Keratinocyte (primary cell): ENCODE data around the gene DISC1. TPM values are rescaled to one million over a fixed set of nuclear protein-coding genes. Genes with fewer than 3 reads are reported as not detected.

Experiments used
- DNase-seq: peaks from one replicate; pipeline ENCODE4 v3.0.0-alpha.2; 2011; ENCODE audit warnings: low read depth, missing footprints, low spot score
- FAIRE-seq: peaks from 2 replicates; lab custom pipeline; 2011; peaks lifted over from hg19 to GRCh38; lab: Jason Lieb, UNC
- H2AFZ ChIP-seq: 2 replicates; pipeline ENCODE4 v1.6.0; 2012; ENCODE audit warnings: low read length, control low read depth, inconsistent platforms; ENCODE audit not compliant: control insufficient read depth
- H3K27ac ChIP-seq: 2 replicates; pipeline ENCODE4 v1.5.1; 2011; ENCODE audit warnings: low read length; ENCODE audit not compliant: control insufficient read depth, insufficient read depth
- H3K27me3 ChIP-seq: 3 replicates; pipeline ENCODE4 v1.6.0; 2011; ENCODE audit warnings: low read length; ENCODE audit not compliant: control insufficient read depth, insufficient read depth; ENCODE audit errors: extremely low read depth
- H3K36me3 ChIP-seq, 2 experiments: 2 replicates in 1 of 2; 3 replicates in 1 of 2; pipeline ENCODE4 v1.5.1; 2011; ENCODE audit warnings: low read length in 2 of 2, mild to moderate bottlenecking in 1 of 2; ENCODE audit not compliant: control insufficient read depth in 2 of 2, insufficient read depth in 2 of 2; ENCODE audit errors: extremely low read depth in 1 of 2
- H3K4me1 ChIP-seq: 3 replicates; pipeline ENCODE4 v1.5.1; 2011; ENCODE audit warnings: low read length; ENCODE audit not compliant: control insufficient read depth, insufficient read depth; ENCODE audit errors: extremely low read depth
- H3K4me2 ChIP-seq: 3 replicates; pipeline ENCODE4 v1.6.0; 2011; ENCODE audit warnings: low read depth, low read length; ENCODE audit not compliant: control insufficient read depth, insufficient read depth; ENCODE audit errors: extremely low read depth
- H3K4me3 ChIP-seq, 3 experiments: fragments of 200-600 bp in 1 of 3; sonication (generic) in 1 of 3; 2 replicates in 2 of 3; 3 replicates in 1 of 3; pipeline ENCODE4 v1.5.1; 2011 to 2016; ENCODE audit warnings: low read length in 3 of 3, mild to moderate bottlenecking in 3 of 3, control low read depth in 2 of 3, inconsistent platforms in 1 of 3, low read depth in 1 of 3, mixed read lengths in 1 of 3, mixed run types in 1 of 3, moderate library complexity in 1 of 3; ENCODE audit not compliant: control insufficient read depth in 2 of 3, insufficient read depth in 2 of 3; ENCODE audit errors: extremely low read depth in 1 of 3
- H3K79me2 ChIP-seq: 2 replicates; pipeline ENCODE4 v1.6.0; 2012; ENCODE audit warnings: low read length; ENCODE audit not compliant: control insufficient read depth, insufficient read depth
- H3K9ac ChIP-seq: 3 replicates; pipeline ENCODE4 v1.6.0; 2011; ENCODE audit warnings: low read length; ENCODE audit not compliant: control insufficient read depth, insufficient read depth; ENCODE audit errors: extremely low read depth
- H3K9me1 ChIP-seq: 3 replicates; pipeline ENCODE4 v1.6.0; 2011; ENCODE audit warnings: low read length; ENCODE audit not compliant: control insufficient read depth, insufficient read depth; ENCODE audit errors: extremely low read depth
- H3K9me3 ChIP-seq: 2 replicates; pipeline ENCODE4 v1.5.1; 2012; ENCODE audit warnings: low read depth, low read length; ENCODE audit not compliant: control insufficient read depth
- H4K20me1 ChIP-seq: 3 replicates; pipeline ENCODE4 v1.6.0; 2011; ENCODE audit warnings: low read length; ENCODE audit not compliant: control insufficient read depth, insufficient read depth; ENCODE audit errors: extremely low read depth
- CTCF ChIP-seq, 3 experiments: IDR thresholded peaks in 1 of 3; conservative IDR thresholded peaks in 1 of 3; optimal IDR thresholded peaks in 1 of 3; 2 replicates in 2 of 3; 3 replicates in 1 of 3; pipeline versions ENCODE3 to v1.5.1; 2011; ENCODE audit warnings: low read length in 3 of 3, mild to moderate bottlenecking in 3 of 3, moderate library complexity in 2 of 3, control low read depth in 1 of 3, inconsistent platforms in 1 of 3; ENCODE audit not compliant: insufficient read depth in 2 of 3; ENCODE audit errors: extremely low read depth in 1 of 3
- EZH2 ChIP-seq: IDR thresholded peaks from one replicate; pipeline ENCODE4 v1.6.1; 2012; ENCODE audit warnings: inconsistent platforms, mild to moderate bottlenecking, low read length, moderate library complexity
- dilution Hi-C: fragments of 300-500 bp; cut with MboI; formaldehyde crosslinking; loops from one replicate; pipeline ENCODE4 v1.7.0; 2020; ENCODE audit warnings: low sequenced_read_pairs; ENCODE audit not compliant: extremely low pct_ligation_motif_present
- polyA plus RNA-seq, 5 experiments: library from polyadenylated mRNA; depleted of rRNA in 3 of 5; stranded (reverse) in 3 of 5; stranded (forward) in 1 of 5; unstranded in 1 of 5; fragments of >200 nt; gene quantifications; 1 replicate in 1 of 5; 2 replicates in 3 of 5; 3 replicates in 1 of 5; pipeline versions ENCODE4 v1.2.1 to v1.2.3, GENCODE V29; 2011 to 2012; ENCODE audit warnings: missing spikeins in 2 of 5, low read depth in 1 of 5, low replicate concordance in 1 of 5

Gene DISC1
- polyA plus RNA-seq, 1 donor (not counting 4 experiments of a cell fraction or from before 2014, with no cell fraction given): 0.47 TPM

GRCh38 chr1:231724041-231724440 is 97.5 kb downstream of the DISC1 start:
- dilution Hi-C loops: no loop called here
- no peak overlapping the region for H3K27ac ChIP-seq
- no peaks in the 10 kb centered on the region for H3K4me1 ChIP-seq

GRCh38 chr1:231724876-231725647 is 98.5 kb downstream of the DISC1 start:
- H3K27me3 ChIP-seq: no peaks in the 10 kb centered on the region
- H3K79me2 ChIP-seq: no peaks in the 10 kb centered on the region
- no peak overlapping the region for H3K27ac ChIP-seq
- TF ChIP-seq EZH2: no peak
- peak; percentile 38 to 70 (median 57) for TF ChIP-seq CTCF (optimal IDR thresholded peaks at IDR 0.05 in 1 of 3, IDR thresholded peaks at IDR 0.05 in 1 of 3, conservative IDR thresholded peaks at IDR 0.05 in 1 of 3; ENCODE audit: extremely low read depth in 1 of 3, insufficient read depth in 2 of 3, low read length in 3 of 3)
- no peaks in the 10 kb centered on the region for H3K9me3 ChIP-seq
- H3K4me1 ChIP-seq: no peaks in the 10 kb centered on the region
- FAIRE-seq: no peak
- H2AFZ ChIP-seq: no peak overlapping the region
- no peak overlapping the region for H3K4me3 ChIP-seq
- dilution Hi-C loops: no loop called here
- H4K20me1 ChIP-seq: no peaks in the 10 kb centered on the region
- DNase-seq: no peak
- H3K9ac ChIP-seq: no peak overlapping the region
- H3K36me3 ChIP-seq: no peaks in the 10 kb centered on the region
- no peaks in the 10 kb centered on the region for H3K9me1 ChIP-seq
- H3K4me2 ChIP-seq: no peak overlapping the region

More at GRCh38 chr1:231724041-231724440, 97.5 kb downstream of the DISC1 start:
- no peaks in the 10 kb centered on the region for H3K9me1 ChIP-seq
- H3K79me2 ChIP-seq: no peaks in the 10 kb centered on the region
- H3K4me2 ChIP-seq: no peak overlapping the region
- no peak for DNase-seq
- H3K9ac ChIP-seq: no peak overlapping the region
- H2AFZ ChIP-seq: no peak overlapping the region
- H3K9me3 ChIP-seq: no peaks in the 10 kb centered on the region
- H3K27me3 ChIP-seq: no peaks in the 10 kb centered on the region
- H4K20me1 ChIP-seq: no peaks in the 10 kb centered on the region
- H3K36me3 ChIP-seq: no peaks in the 10 kb centered on the region
- FAIRE-seq: no peak
- TF ChIP-seq EZH2 (no peak), CTCF (optimal IDR thresholded peaks at IDR 0.05 in 1 of 3, IDR thresholded peaks at IDR 0.05 in 1 of 3, conservative IDR thresholded peaks at IDR 0.05 in 1 of 3; ENCODE audit: extremely low read depth in 1 of 3, insufficient read depth in 2 of 3, low read length in 3 of 3) (no peak)
- H3K4me3 ChIP-seq: no peak overlapping the region
